IMR-90 (cell line): Measurements from ENCODE around the gene DENND1A. TPM values are rescaled to one million over a fixed set of nuclear protein-coding genes. Genes with fewer than 3 reads are reported as not detected.

ENCODE experiments used
- ATAC-seq: fragments of 200-7000 bp; cut with Tn5 transposase; 2 replicates; pipeline ENCODE4 v1.9.1; 2020; ENCODE audit warnings: low read depth, mild to moderate bottlenecking, moderate library complexity
- BruUV-seq: library from RNA; stranded (reverse); fragments of 400-500 nt; replicated peaks from 2 replicates; lab custom pipeline; 2021; lab: Mats Ljungman, UMichigan
- CTCF ChIA-PET: fragments of 300-600 bp; formaldehyde crosslinking; extraction: SDS; loops from one replicate; lab custom pipeline; 2021; ENCODE audit warnings: antibody characterized with exemption; lab: Yijun Ruan, JAX
- POLR2A ChIA-PET: fragments of 300-600 bp; sonication (Branson Sonifier 250); formaldehyde crosslinking; loops from one replicate; lab custom pipeline; 2022; ENCODE audit warnings: antibody characterized with exemption; ENCODE audit not compliant: unreplicated experiment; lab: Charles Lee
- DNase-seq: peaks from one replicate; pipeline ENCODE4 v3.0.0; 2013
- H2AFZ ChIP-seq: replicated peaks from 2 replicates; pipeline ENCODE3; 2013; ENCODE audit warnings: low read length, mild to moderate bottlenecking; ENCODE audit not compliant: poor library complexity
- H2AK5ac ChIP-seq: 2 replicates; pipeline ENCODE4 v1.6.1; 2013; ENCODE audit warnings: low read depth, low read length, inconsistent platforms
- H2AK9ac ChIP-seq: replicated peaks from 2 replicates; pipeline ENCODE3; 2013; ENCODE audit warnings: mild to moderate bottlenecking, low read depth, low read length, moderate library complexity; ENCODE audit not compliant: poor library complexity
- H2BK120ac ChIP-seq: 2 replicates; pipeline ENCODE4 v1.6.1; 2013; ENCODE audit warnings: low read depth, low read length, inconsistent platforms
- H2BK15ac ChIP-seq: 3 replicates; pipeline ENCODE4 v1.6.1; 2013; ENCODE audit warnings: low read depth, low read length, inconsistent platforms
- H2BK20ac ChIP-seq: 2 replicates; pipeline ENCODE4 v1.6.1; 2013; ENCODE audit warnings: low read depth, mild to moderate bottlenecking, inconsistent platforms, low read length, moderate library complexity
- H2BK5ac ChIP-seq: 2 replicates; pipeline ENCODE4 v1.6.1; 2013; ENCODE audit warnings: mild to moderate bottlenecking, low read depth, low read length, inconsistent platforms; ENCODE audit not compliant: poor library complexity, severe bottlenecking
- H3K14ac ChIP-seq: replicated peaks from 2 replicates; pipeline ENCODE4 v1.6.1; 2013; ENCODE audit warnings: low read depth, low read length, inconsistent platforms
- H3K18ac ChIP-seq: 2 replicates; pipeline ENCODE4 v1.6.1; 2013; ENCODE audit warnings: low read depth, low read length, control low read depth
- H3K23ac ChIP-seq: 2 replicates; pipeline ENCODE4 v1.6.1; 2013; ENCODE audit warnings: low read depth, low read length, inconsistent platforms
- H3K27ac ChIP-seq: 2 replicates; pipeline ENCODE4 v1.5.1; 2013; ENCODE audit warnings: mild to moderate bottlenecking, control low read depth, low read length; ENCODE audit not compliant: insufficient read depth
- H3K27me3 ChIP-seq: 2 replicates; pipeline ENCODE4 v1.6.1; 2013; ENCODE audit warnings: low read length; ENCODE audit not compliant: control insufficient read depth, insufficient read depth
- H3K36me3 ChIP-seq: 2 replicates; pipeline ENCODE4 v1.6.1; 2013; ENCODE audit warnings: low read length, mixed read lengths; ENCODE audit not compliant: control insufficient read depth, insufficient read depth
- H3K4ac ChIP-seq: 2 replicates; pipeline ENCODE4 v1.6.1; 2013; ENCODE audit warnings: low read depth, low read length, inconsistent platforms
- H3K4me1 ChIP-seq: 2 replicates; pipeline ENCODE4 v1.6.1; 2013; ENCODE audit warnings: low read length, mixed read lengths; ENCODE audit not compliant: control insufficient read depth, insufficient read depth
- H3K4me2 ChIP-seq: 2 replicates; pipeline ENCODE4 v1.6.1; 2013; ENCODE audit warnings: low read depth, mild to moderate bottlenecking, control low read depth, low read length, moderate library complexity
- H3K4me3 ChIP-seq: 2 replicates; pipeline ENCODE4 v1.5.1; 2013; ENCODE audit warnings: low read depth, mild to moderate bottlenecking, control low read depth, low read length, moderate library complexity; ENCODE audit not compliant: insufficient read depth
- H3K56ac ChIP-seq: 2 replicates; pipeline ENCODE4 v1.6.1; 2013; ENCODE audit warnings: low read length, inconsistent platforms; ENCODE audit not compliant: insufficient read depth; ENCODE audit errors: extremely low read depth
- H3K79me1 ChIP-seq, 2 experiments: 2 replicates each; pipeline ENCODE4 v1.6.1; 2013; ENCODE audit warnings: low read length in 2 of 2, inconsistent platforms in 1 of 2, low read depth in 1 of 2
- H3K9ac ChIP-seq: 2 replicates; pipeline ENCODE4 v1.6.1; 2013; ENCODE audit warnings: low read depth, low read length, control low read depth
- H3K9me1 ChIP-seq: 2 replicates; pipeline ENCODE4 v1.6.1; 2013; ENCODE audit warnings: low read length, inconsistent platforms; ENCODE audit not compliant: insufficient read depth
- H3K9me3 ChIP-seq: 2 replicates; pipeline ENCODE4 v1.6.1; 2013; ENCODE audit warnings: low read length; ENCODE audit not compliant: control insufficient read depth, insufficient read depth
- H4K20me1 ChIP-seq: 2 replicates; pipeline ENCODE4 v1.6.1; 2013; ENCODE audit warnings: low read length, inconsistent platforms; ENCODE audit not compliant: insufficient read depth
- H4K5ac ChIP-seq: 2 replicates; pipeline ENCODE4 v1.6.1; 2013; ENCODE audit warnings: mild to moderate bottlenecking, low read depth, low read length, control low read depth
- H4K8ac ChIP-seq, 2 experiments: 2 replicates each; pipeline ENCODE4 v1.6.1; 2013; ENCODE audit warnings: low read depth in 2 of 2, low read length in 2 of 2, control low read depth in 1 of 2, inconsistent platforms in 1 of 2
- H4K91ac ChIP-seq: 2 replicates; pipeline ENCODE4 v1.6.1; 2013; ENCODE audit warnings: low read depth, low read length, inconsistent platforms; ENCODE audit not compliant: insufficient read depth
- BHLHE40 ChIP-seq: fragments of 150-350 bp; IDR thresholded peaks from 2 replicates; pipeline ENCODE4 v1.6.1; 2016; ENCODE audit warnings: mild to moderate bottlenecking, low read depth, low read length
- CEBPB ChIP-seq: IDR thresholded peaks from 2 replicates; pipeline ENCODE4 v1.6.1; 2012; ENCODE audit warnings: low read depth, low read length, improper control_type of control experiment
- CHD1 ChIP-seq: IDR thresholded peaks from 2 replicates; pipeline ENCODE4 v1.6.1; 2012; ENCODE audit warnings: low read depth, low read length, improper control_type of control experiment
- ELK1 ChIP-seq: fragments of 150-350 bp; IDR thresholded peaks from 2 replicates; pipeline ENCODE4 v1.6.1; 2016; ENCODE audit warnings: low read depth, mild to moderate bottlenecking, low read length, moderate library complexity, borderline replicate concordance
- FOS ChIP-seq: fragments of 150-350 bp; IDR thresholded peaks from 2 replicates; pipeline ENCODE4 v1.6.1; 2016; ENCODE audit warnings: low read depth, low read length
- MAFK ChIP-seq: IDR thresholded peaks from 2 replicates; pipeline ENCODE4 v1.6.1; 2012; ENCODE audit warnings: low read depth, low read length, improper control_type of control experiment
- MAZ ChIP-seq: IDR thresholded peaks from 2 replicates; pipeline ENCODE4 v1.6.1; 2012; ENCODE audit warnings: low read depth, mild to moderate bottlenecking, low read length, improper control_type of control experiment, moderate library complexity, borderline replicate concordance
- MXI1 ChIP-seq: IDR thresholded peaks from 2 replicates; pipeline ENCODE4 v1.6.1; 2012; ENCODE audit warnings: low read depth, mild to moderate bottlenecking, low read length, moderate library complexity, borderline replicate concordance
- NFE2L2 ChIP-seq: fragments of 150-350 bp; IDR thresholded peaks from 2 replicates; pipeline ENCODE4 v1.6.1; 2016; ENCODE audit warnings: low read depth, mild to moderate bottlenecking, low read length
- POLR2A ChIP-seq: IDR thresholded peaks from 2 replicates; pipeline ENCODE4 v1.6.1; 2012; ENCODE audit warnings: mild to moderate bottlenecking, low read depth, low read length
- RAD21 ChIP-seq: IDR thresholded peaks from 2 replicates; pipeline ENCODE4 v1.6.1; 2012; ENCODE audit warnings: low read length, improper control_type of control experiment
- RCOR1 ChIP-seq: IDR thresholded peaks from 2 replicates; pipeline ENCODE4 v1.6.1; 2012; ENCODE audit warnings: mild to moderate bottlenecking, low read length, improper control_type of control experiment; ENCODE audit not compliant: insufficient replicate concordance
- RFX5 ChIP-seq: IDR thresholded peaks from 2 replicates; pipeline ENCODE4 v1.8.0; 2012; ENCODE audit warnings: low read depth, mild to moderate bottlenecking, low read length, moderate library complexity
- SMC3 ChIP-seq: fragments of 150-350 bp; IDR thresholded peaks from 2 replicates; pipeline ENCODE4 v1.6.1; 2016; ENCODE audit warnings: low read depth, mild to moderate bottlenecking, antibody characterized with exemption, low read length, moderate library complexity
- USF2 ChIP-seq: fragments of 150-350 bp; IDR thresholded peaks from 2 replicates; pipeline ENCODE4 v1.6.1; 2017; ENCODE audit warnings: mild to moderate bottlenecking, antibody characterized with exemption, low read length, low read depth
- WGBS, 2 experiments: methylation state at CpG; one replicate each; pipeline versions ENCODE4 v1.1.5 to v1.1.7; 2013; ENCODE audit warnings: missing lambda C conversion rate in 2 of 2; ENCODE audit not compliant: insufficient read length in 1 of 2; ENCODE audit errors: extremely low coverage in 2 of 2; 5-methylcytosine and 5-hydroxymethylcytosine counted together
- dilution Hi-C: fragments of 300-500 bp; cut with HindIII; formaldehyde crosslinking; loops from one replicate; pipeline ENCODE4 v1.14.3; 2018; ENCODE audit warnings: low sequenced_read_pairs; ENCODE audit not compliant: unreplicated experiment
- in situ Hi-C: fragments of 300-500 bp; cut with MboI; formaldehyde crosslinking; loops from 3 replicates; pipeline ENCODE4 v1.14.3; 2019; ENCODE audit warnings: low sequenced_read_pairs, inconsistent platforms, mixed read lengths
- intact Hi-C: fragments of 100-400 bp; cut with micrococcal nuclease; formaldehyde crosslinking; loops from 2 replicates; pipeline ENCODE4 v1.10.0; 2022
- polyA plus RNA-seq, 3 experiments: library from polyadenylated mRNA; depleted of rRNA; stranded (reverse); fragments of >200 nt; gene quantifications; 2 replicates each; pipeline ENCODE4 v1.2.3, GENCODE V29; 2012; ENCODE audit warnings: low replicate concordance in 1 of 3
- total RNA-seq: library from RNA; depleted of rRNA; stranded (reverse); fragments of >200 nt; gene quantifications from 2 replicates; pipeline ENCODE4 v1.2.3, GENCODE V29; 2012
- TF ChIP-seq, protein P1 (sequence below): conservative IDR thresholded peaks from 2 replicates; pipeline ENCODE4 v1.5.1; 2012; ENCODE audit warnings: mild to moderate bottlenecking, low read depth, low read length, improper control_type of control experiment

The DENND1A gene
- total and polyA plus RNA-seq, 2 of the 4 experiments (the other 2 are of a cell fraction) = 21.4 to 27.6 TPM

DNA sequence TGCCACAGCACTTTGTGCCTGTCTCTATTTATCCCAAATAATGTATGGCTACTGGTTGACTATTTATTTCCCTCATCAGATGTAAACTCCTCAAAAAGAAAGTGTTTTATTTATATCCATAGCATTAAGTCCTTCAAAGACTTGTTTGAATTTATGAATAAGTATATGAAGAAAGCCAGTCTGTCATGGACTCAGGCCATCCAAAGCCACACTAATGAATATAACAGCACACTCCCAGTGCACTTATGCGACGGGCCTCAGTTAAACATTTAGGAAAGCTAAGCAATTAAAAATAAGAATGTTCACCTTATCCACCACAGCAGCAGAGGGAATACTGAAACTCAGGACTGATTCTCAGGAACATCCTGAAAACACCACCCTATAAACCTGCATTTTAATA lies 77.5 kb downstream of the DENND1A start:
- Histone ChIP-seq H2AK9ac (no peak overlapping the region), H4K8ac (no peak overlapping the region), H3K9ac (no peak overlapping the region), H3K23ac (no peak overlapping the region), H4K91ac (no peak overlapping the region), H3K79me1 (peaks cover 8 to 9% of the 10 kb centered on the region in 2 experiments; a peak in 3 of 4 replicates), H3K4me3 (no peak overlapping the region), H3K4me2 (no peak overlapping the region), H3K36me3 (no peaks in the 10 kb centered on the region; the same call in 1 of the 2 replicates), H3K9me1 (0 out of 2 replicates have a peak, but pooled peaks cover 2% of the 10 kb centered on the region), H4K5ac (no peak overlapping the region), H4K20me1 (peaks cover 3% of the 10 kb centered on the region; the same call in 1 of the 2 replicates), H3K4me1 (no peaks in the 10 kb centered on the region), H3K27ac (no peak overlapping the region), H2AFZ (no peak overlapping the region), H3K56ac (no peak overlapping the region), H3K27me3 (no peaks in the 10 kb centered on the region), H2BK5ac (no peak overlapping the region), H3K18ac (no peak overlapping the region), H2BK120ac (no peak overlapping the region), H3K14ac (no peak overlapping the region), H3K9me3 (peaks cover 4% of the 10 kb centered on the region; the same call in 1 of the 2 replicates), H2BK20ac (no peak overlapping the region), H3K4ac (no peak overlapping the region), H2BK15ac (no peak overlapping the region), H2AK5ac (no peak overlapping the region)
- ChIA-PET POLR2A (no interaction called here), CTCF (interaction anchor here (0.7 kb wide), 1 partner anchor 980 kb away, joined by 3 read pairs; no protein-coding TSS in a partner anchor)
- in situ Hi-C loops = no loop called here
- no CpG with 5 or more reads among the region's 2 CpGs for WGBS, 2 experiments
- no peak for TF ChIP-seq FOS
- no peak for TF ChIP-seq RCOR1
- no peak for TF ChIP-seq ELK1
- TF ChIP-seq SMC3 = no peak
- TF ChIP-seq MAZ = no peak
- no peak for TF ChIP-seq USF2
- TF ChIP-seq POLR2A = no peak
- TF ChIP-seq MXI1 = no peak
- TF ChIP-seq, protein P1, sequence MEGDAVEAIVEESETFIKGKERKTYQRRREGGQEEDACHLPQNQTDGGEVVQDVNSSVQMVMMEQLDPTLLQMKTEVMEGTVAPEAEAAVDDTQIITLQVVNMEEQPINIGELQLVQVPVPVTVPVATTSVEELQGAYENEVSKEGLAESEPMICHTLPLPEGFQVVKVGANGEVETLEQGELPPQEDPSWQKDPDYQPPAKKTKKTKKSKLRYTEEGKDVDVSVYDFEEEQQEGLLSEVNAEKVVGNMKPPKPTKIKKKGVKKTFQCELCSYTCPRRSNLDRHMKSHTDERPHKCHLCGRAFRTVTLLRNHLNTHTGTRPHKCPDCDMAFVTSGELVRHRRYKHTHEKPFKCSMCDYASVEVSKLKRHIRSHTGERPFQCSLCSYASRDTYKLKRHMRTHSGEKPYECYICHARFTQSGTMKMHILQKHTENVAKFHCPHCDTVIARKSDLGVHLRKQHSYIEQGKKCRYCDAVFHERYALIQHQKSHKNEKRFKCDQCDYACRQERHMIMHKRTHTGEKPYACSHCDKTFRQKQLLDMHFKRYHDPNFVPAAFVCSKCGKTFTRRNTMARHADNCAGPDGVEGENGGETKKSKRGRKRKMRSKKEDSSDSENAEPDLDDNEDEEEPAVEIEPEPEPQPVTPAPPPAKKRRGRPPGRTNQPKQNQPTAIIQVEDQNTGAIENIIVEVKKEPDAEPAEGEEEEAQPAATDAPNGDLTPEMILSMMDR = no peak
- no peak for TF ChIP-seq CEBPB
- TF ChIP-seq MAFK = no peak
- no peak for TF ChIP-seq CHD1
- TF ChIP-seq RFX5 = no peak
- TF ChIP-seq RAD21 = no peak
- TF ChIP-seq BHLHE40 = no peak
- no peak for TF ChIP-seq NFE2L2
- dilution Hi-C loops = no loop called here
- DNase-seq (no peak), ATAC-seq (no peak)
- intact Hi-C loops = no loop called here
- no TSS peak for BruUV-seq
